ENCODE data around the gene SLC16A6. TPM values are rescaled to one million over a fixed set of nuclear protein-coding genes. Genes with fewer than 3 reads are reported as not detected.
"Not testable (repeated sequence)": the region's sequence is repeated elsewhere in the genome, so short reads cannot be mapped to it uniquely, and the experiment has no call there.

Gene SLC16A6
- total RNA-seq, 2 experiments from 2014 or later, result 5.6 to 6.8 TPM

DNA sequence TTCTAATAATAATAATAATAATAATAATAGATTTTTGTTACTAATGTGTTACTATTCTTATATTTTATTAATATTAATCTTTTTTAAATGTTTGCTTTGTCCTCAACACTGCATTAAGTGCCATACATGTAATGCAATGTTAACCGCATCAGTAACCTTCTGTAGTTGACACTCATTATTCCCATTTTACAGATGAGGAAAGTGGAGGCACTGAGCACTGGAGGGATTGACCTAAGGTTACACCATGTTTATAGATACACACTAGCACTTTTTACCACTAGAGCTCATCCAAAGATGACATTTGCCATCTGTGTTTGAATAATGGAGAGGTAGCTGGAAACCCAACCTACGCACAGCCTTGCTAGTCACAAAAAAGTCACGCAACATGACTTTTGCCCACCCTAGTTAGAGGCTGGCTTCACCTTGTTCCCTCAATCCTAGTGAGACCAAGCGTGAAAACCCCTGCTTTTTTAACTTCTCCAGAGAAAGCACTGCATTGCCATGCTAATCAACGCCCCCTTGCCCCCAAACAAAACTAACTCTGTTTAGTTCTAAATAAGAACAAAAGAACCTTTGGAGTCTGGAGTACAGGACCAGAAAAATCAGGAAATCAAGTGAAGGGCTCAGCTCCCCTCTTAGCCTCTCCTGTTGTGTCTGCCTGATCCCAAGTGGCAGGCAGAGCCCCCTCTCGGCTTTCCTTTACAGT, 2.7 kb upstream of the SLC16A6 start:
- Mint-ChIP-seq H3K27ac (no peak overlapping the region), H3K27me3 (no peaks in the 10 kb centered on the region), H3K4me3 (no peak overlapping the region), H3K9me3 (no peaks in the 10 kb centered on the region), H3K4me1 (peaks cover 69% of the 10 kb centered on the region), H3K36me3 (ENCODE audit: low read depth) (peaks cover 17% of the 10 kb centered on the region)
- ChIA-PET POLR2A (no interaction called here), CTCF (interaction anchor here (1.3 kb wide), 1 partner anchor 61 kb away, joined by 3 read pairs; no protein-coding TSS in a partner anchor)
- DNase-seq, result no peak

DNA sequence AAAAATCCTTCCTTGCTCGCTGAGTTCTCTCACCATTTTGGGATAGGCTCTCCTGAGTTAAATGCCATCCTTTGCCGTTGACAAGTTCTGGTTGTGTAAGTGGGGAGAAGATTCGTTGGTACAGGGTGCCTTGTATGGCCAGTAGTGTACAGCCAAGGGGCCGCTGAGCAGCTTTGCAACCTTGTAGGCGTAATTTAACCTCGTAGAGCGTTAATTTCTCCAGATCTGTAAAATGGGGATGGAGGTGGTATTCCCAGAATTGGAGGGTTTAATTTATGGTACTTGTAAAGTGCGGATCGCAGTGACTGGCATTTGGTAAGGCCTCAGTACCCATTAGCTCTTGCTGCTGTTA, 1.7 kb upstream of the SLC16A6 start:
- POLR2A ChIA-PET, result interaction anchor here (0.5 to 1.4 kb wide), 2 partner anchors 41 to 53 kb away, joined by 3 read pairs; no protein-coding TSS in a partner anchor
- CTCF ChIA-PET, result interaction anchor here (1.4 to 1.6 kb wide), 5 partner anchors 18 to 166 kb away, joined by 3 to 5 read pairs (median 3); no protein-coding TSS in a partner anchor
- peak overlapping the region; percentile 93 for H3K27ac Mint-ChIP-seq
- DNase-seq, result no peak
- H3K9me3 Mint-ChIP-seq, result no peaks in the 10 kb centered on the region
- peak overlapping the region; percentile 76 for H3K4me3 Mint-ChIP-seq
- H3K4me1 Mint-ChIP-seq, result peaks cover 69% of the 10 kb centered on the region
- H3K36me3 Mint-ChIP-seq (ENCODE audit: low read depth), result peaks cover 19% of the 10 kb centered on the region
- no peaks in the 10 kb centered on the region for H3K27me3 Mint-ChIP-seq

GRCh38 chr17:68291836-68292688, 1.1 kb upstream of the SLC16A6 start:
- Mint-ChIP-seq H3K4me3 (peak overlapping the region; percentile 76), H3K9me3 (no peaks in the 10 kb centered on the region), H3K4me1 (peaks cover 67% of the 10 kb centered on the region), H3K27me3 (no peaks in the 10 kb centered on the region), H3K27ac (peak overlapping the region; percentile 93), H3K36me3 (ENCODE audit: low read depth) (peaks cover 19% of the 10 kb centered on the region)
- ChIA-PET POLR2A (interaction anchor here (0.5 to 1.4 kb wide), 5 partner anchors 42 to 167 kb away, joined by 3 to 5 read pairs (median 3); no protein-coding TSS in a partner anchor), CTCF (interaction anchor here (0.7 to 3.8 kb wide), 9 partner anchors 17 to 167 kb away, joined by 3 to 10 read pairs (median 3); no protein-coding TSS in a partner anchor)
- peak; percentile 95 for DNase-seq

GRCh38 chr17:68290268-68290954, 516 bp downstream of the SLC16A6 start:
- POLR2A ChIA-PET, result interaction anchor here (0.6 to 1.0 kb wide), 2 partner anchors 67 to 141 kb away, joined by 3 read pairs; no protein-coding TSS in a partner anchor
- DNase-seq, result peak; percentile 63
- H3K4me3 Mint-ChIP-seq, result peak overlapping the region; percentile 97
- H3K9me3 Mint-ChIP-seq, result no peaks in the 10 kb centered on the region
- H3K27me3 Mint-ChIP-seq, result no peaks in the 10 kb centered on the region
- CTCF ChIA-PET, result interaction anchor here (0.5 to 3.8 kb wide), 6 partner anchors 32 to 304 kb away, joined by 3 to 10 read pairs (median 4); no protein-coding TSS in a partner anchor
- peaks cover 19% of the 10 kb centered on the region for H3K36me3 Mint-ChIP-seq (ENCODE audit: low read depth)
- H3K27ac Mint-ChIP-seq, result peak overlapping the region; percentile 99
- peaks cover 60% of the 10 kb centered on the region for H3K4me1 Mint-ChIP-seq

- ChIA-PET POLR2A (no interaction called here), CTCF (interaction anchor here (0.8 to 3.8 kb wide), 3 partner anchors 109 to 172 kb away, joined by 3 to 10 read pairs (median 6); no protein-coding TSS in a partner anchor)
- DNase-seq, result no peak
- H3K4me1 Mint-ChIP-seq, result peaks cover 59% of the 10 kb centered on the region
- peak overlapping the region; percentile 99 for H3K27ac Mint-ChIP-seq
- peak overlapping the region; percentile 97 for H3K4me3 Mint-ChIP-seq
- H3K9me3 Mint-ChIP-seq, result no peaks in the 10 kb centered on the region
- H3K36me3 Mint-ChIP-seq (ENCODE audit: low read depth), result peaks cover 17% of the 10 kb centered on the region
- no peaks in the 10 kb centered on the region for H3K27me3 Mint-ChIP-seq
These were observed 1.0 kb downstream of the SLC16A6 start for GRCh38 chr17:68289936-68290267.

GRCh38 chr17:68289473-68289872, 1.5 kb downstream of the SLC16A6 start:
- DNase-seq, result no peak
- no peaks in the 10 kb centered on the region for H3K9me3 Mint-ChIP-seq
- peak overlapping the region; percentile 99 for H3K27ac Mint-ChIP-seq
- H3K4me3 Mint-ChIP-seq, result peak overlapping the region; percentile 97
- ChIA-PET POLR2A (no interaction called here), CTCF (interaction anchor here (0.8 to 3.8 kb wide), 3 partner anchors 109 to 173 kb away, joined by 3 to 10 read pairs (median 6); no protein-coding TSS in a partner anchor)
- no peaks in the 10 kb centered on the region for H3K27me3 Mint-ChIP-seq
- H3K4me1 Mint-ChIP-seq, result peaks cover 56% of the 10 kb centered on the region
- peaks cover 14% of the 10 kb centered on the region for H3K36me3 Mint-ChIP-seq (ENCODE audit: low read depth)

GRCh38 chr17:68288804-68289203, 2.1 kb downstream of the SLC16A6 start:
- H3K36me3 Mint-ChIP-seq (ENCODE audit: low read depth), result peaks cover 14% of the 10 kb centered on the region
- ChIA-PET CTCF (interaction anchor here (0.6 to 3.8 kb wide), 3 partner anchors 9 to 110 kb away, joined by 4 to 10 read pairs (median 4); no protein-coding TSS in a partner anchor), POLR2A (no interaction called here)
- no peaks in the 10 kb centered on the region for H3K27me3 Mint-ChIP-seq
- no peaks in the 10 kb centered on the region for H3K9me3 Mint-ChIP-seq
- no peak for DNase-seq
- H3K4me1 Mint-ChIP-seq, result peaks cover 50% of the 10 kb centered on the region
- peak overlapping the region; percentile 43 for H3K27ac Mint-ChIP-seq
- peak overlapping the region; percentile 97 for H3K4me3 Mint-ChIP-seq

- H3K4me1 Mint-ChIP-seq, result peaks cover 47% of the 10 kb centered on the region
- POLR2A ChIA-PET, result no interaction called here
- no peak overlapping the region for H3K4me3 Mint-ChIP-seq
- peaks cover 14% of the 10 kb centered on the region for H3K36me3 Mint-ChIP-seq (ENCODE audit: low read depth)
- no peak overlapping the region for H3K27ac Mint-ChIP-seq
- CTCF ChIA-PET, result interaction anchor here (0.6 to 3.8 kb wide), 3 partner anchors 10 to 111 kb away, joined by 4 to 10 read pairs (median 4); no protein-coding TSS in a partner anchor
- no peaks in the 10 kb centered on the region for H3K9me3 Mint-ChIP-seq
- no peaks in the 10 kb centered on the region for H3K27me3 Mint-ChIP-seq
- no peak for DNase-seq
These were observed 2.6 kb downstream of the SLC16A6 start for GRCh38 chr17:68288375-68288774.

- Mint-ChIP-seq H3K36me3 (ENCODE audit: low read depth) (peaks cover 45% of the 10 kb centered on the region), H3K4me1 (peaks cover 13% of the 10 kb centered on the region)
- H3K4me3 Mint-ChIP-seq, H3K27ac Mint-ChIP-seq, H3K9me3 Mint-ChIP-seq, CTCF ChIA-PET, H3K27me3 Mint-ChIP-seq, DNase-seq: not testable (repeated sequence)
- POLR2A ChIA-PET, result interaction anchor here (0.6 kb wide), 1 partner anchor 19 kb away, joined by 3 read pairs; no protein-coding TSS in a partner anchor
These were observed 9.0 kb downstream of the SLC16A6 start for GRCh38 chr17:68281965-68282364.

- ChIA-PET CTCF (interaction anchor here (1.3 kb wide), 1 partner anchor 11 kb away, joined by 4 read pairs; no protein-coding TSS in a partner anchor), POLR2A (no interaction called here)
- no peak overlapping the region for H3K4me3 Mint-ChIP-seq
- H3K27me3 Mint-ChIP-seq, result no peaks in the 10 kb centered on the region
- H3K36me3 Mint-ChIP-seq (ENCODE audit: low read depth), result peaks cover 58% of the 10 kb centered on the region
- DNase-seq, result no peak
- H3K4me1 Mint-ChIP-seq, result peaks cover 7% of the 10 kb centered on the region
- H3K9me3 Mint-ChIP-seq, result peaks cover 10% of the 10 kb centered on the region
- H3K27ac Mint-ChIP-seq, result no peak overlapping the region
These were observed 13.1 kb downstream of the SLC16A6 start for GRCh38 chr17:68277807-68278206.

DNA sequence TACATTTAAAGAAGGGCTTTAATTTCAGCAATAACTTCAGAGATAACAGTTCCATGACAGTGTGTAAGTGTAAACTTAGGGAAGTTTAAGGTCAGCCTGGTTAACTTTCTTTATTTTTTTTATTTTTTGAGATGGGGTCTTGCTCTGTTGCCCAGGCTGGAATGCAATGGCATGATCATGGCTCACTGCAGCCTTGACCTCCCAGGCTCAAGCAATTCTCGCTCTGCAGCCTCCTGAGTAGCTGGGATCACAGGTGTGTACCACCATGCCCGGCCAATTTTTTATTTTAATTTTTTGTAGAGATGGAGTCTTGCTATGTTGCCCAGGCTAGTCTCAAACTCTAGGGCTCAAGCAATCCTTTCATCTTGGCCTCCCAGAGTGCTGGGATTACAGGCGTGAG, 14.6 kb downstream of the SLC16A6 start:
- H3K9me3 Mint-ChIP-seq, POLR2A ChIA-PET, H3K27ac Mint-ChIP-seq, H3K27me3 Mint-ChIP-seq, H3K4me3 Mint-ChIP-seq, H3K4me1 Mint-ChIP-seq, DNase-seq: not testable (repeated sequence)
- peaks cover 56% of the 10 kb centered on the region for H3K36me3 Mint-ChIP-seq (ENCODE audit: low read depth)
- CTCF ChIA-PET, result interaction anchor here (1.5 to 1.7 kb wide), 3 partner anchors 10 to 71 kb away, joined by 3 to 6 read pairs (median 4); no protein-coding TSS in a partner anchor

GRCh38 chr17:68273722-68274121, 17.2 kb downstream of the SLC16A6 start:
- no peak for DNase-seq
- POLR2A ChIA-PET, result no interaction called here
- Mint-ChIP-seq H3K4me1 (peaks cover 2% of the 10 kb centered on the region), H3K4me3 (no peak overlapping the region), H3K36me3 (ENCODE audit: low read depth) (peaks cover 44% of the 10 kb centered on the region), H3K27me3 (no peaks in the 10 kb centered on the region), H3K27ac (no peak overlapping the region), H3K9me3 (peaks cover 5% of the 10 kb centered on the region)
- CTCF ChIA-PET, result interaction anchor here (0.7 to 1.7 kb wide), 3 partner anchors 18 to 191 kb away, joined by 3 to 5 read pairs (median 3); partner anchors contain the start of gene ARSG

Measured in activated CD4-positive, alpha-beta T cell treated with anti-CD3 and anti-CD28 coated beads, Interleukin-2, amount 10 ng/mL, durations not matched to agents 7 days and 5 days (primary cell).